ENCODE results near the gene SSR1.

The SSR1 gene

DNA sequence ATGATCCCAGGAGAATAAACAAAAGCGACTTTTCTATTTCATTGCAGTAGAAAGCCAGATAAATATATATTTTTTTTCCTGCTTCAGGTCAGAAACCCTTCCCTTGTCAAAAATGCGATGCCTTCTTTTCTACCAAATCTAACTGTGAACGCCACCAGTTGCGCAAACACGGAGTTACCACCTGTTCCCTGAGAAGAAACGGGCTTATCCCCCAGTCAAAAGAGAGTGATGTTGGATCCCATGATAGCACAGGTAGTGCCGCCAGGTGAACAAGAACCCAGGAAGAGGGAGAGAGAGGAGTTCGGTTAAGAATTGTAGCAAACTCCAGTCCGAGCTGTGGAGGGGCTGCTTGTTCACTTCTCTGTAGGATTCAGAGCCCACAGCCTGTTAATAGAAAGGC lies 72.6 kb downstream of the SSR1 start:
- DNase-seq: no peak

DNA sequence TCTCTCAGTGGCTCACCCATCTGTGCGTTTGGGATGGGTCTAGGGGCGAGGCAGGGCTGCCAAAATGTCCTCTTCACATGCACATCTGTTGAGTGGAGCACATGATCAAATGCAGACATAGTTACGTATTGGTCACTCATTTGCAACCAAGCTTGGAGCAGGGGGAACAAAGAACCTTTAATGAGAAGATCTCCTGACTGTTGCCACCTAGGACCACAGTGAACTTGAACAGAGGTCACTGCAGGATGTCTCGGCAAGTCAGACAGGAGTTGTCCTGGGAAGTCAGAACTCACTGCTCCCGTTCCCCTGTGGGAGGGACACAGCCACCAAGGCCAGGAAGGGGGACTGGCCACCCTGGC lies 73.4 kb downstream of the SSR1 start:
- DNase-seq: no peak

DNA sequence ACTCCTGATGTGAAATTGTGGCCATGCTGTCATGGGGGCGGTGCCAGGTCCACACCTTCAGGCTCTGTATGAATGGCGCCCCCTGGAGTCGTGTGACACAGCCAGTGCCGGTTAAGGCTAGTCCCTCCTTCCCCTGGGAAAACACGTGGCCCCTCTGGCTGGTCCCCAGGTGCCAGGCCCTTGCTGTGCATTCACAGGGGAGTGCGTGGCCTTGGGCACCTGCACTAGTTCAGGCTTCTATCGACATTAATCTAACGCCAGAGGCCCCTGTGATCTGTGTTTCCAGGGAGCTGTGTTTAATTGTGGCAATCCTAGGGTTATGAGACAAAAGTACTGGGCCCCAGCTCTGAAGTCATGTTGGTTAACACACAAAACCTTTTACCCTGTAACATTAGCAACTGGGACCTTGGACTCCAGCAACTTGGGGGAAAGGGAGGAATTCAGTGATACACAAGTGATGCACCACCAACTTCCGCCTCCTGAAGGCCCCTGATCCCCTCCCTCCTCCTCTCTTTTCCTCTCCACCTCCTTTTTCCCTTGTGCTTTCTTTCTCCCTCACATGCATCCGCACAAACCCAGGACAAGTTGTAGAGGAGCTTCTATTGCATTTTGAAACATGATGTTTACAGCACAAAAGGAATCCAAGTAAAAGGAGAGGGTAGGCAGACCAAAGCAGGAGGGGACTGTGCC lies 74.0 kb downstream of the SSR1 start:
- DNase-seq: peak in 38 of 51 donors; percentile 6 to 76 (median 44)

DNA sequence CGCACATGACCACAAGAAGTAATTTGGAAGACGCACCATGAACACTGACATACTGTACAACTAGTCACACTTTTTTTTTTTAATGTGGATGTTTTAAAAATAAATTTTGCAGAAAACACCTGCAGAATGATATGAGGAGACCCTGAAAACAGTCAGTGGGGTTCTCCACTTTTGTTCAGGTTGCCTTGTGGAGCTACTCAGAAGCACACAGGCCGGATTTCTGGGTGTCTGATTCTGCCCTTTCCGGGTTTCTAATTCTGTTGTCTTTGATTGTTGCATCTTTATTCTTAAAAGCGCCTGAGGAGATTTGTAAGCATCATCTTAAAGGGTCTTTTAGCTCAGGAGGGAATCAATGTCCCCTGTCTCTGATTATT lies 74.5 kb downstream of the SSR1 start:
- no peak for DNase-seq

DNA sequence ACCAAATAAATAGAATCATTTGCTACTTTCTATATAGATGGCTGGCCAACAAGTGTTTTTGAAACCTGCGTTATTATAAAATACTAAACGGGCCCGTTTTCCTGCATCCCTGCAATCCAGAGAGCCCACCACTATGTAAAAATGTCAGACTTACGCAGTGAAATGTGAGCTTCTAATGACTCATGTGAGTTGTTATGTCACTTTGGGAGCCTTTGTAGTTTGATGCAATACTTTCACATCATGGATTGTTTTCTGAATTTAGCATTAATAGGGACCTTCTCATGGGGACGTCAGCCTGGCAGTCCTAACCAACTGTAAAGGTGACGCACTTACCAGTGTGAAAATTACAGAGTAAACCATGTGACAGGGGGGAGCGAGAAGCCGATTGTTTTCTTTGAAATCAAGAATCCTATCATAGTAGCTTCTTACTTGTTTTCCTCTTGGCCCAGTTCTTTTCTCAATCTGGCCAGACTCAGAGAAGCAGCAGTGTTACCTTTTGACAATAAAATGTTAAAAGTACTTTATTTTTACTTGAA lies 75.3 kb downstream of the SSR1 start:
- DNase-seq: no peak

DNA sequence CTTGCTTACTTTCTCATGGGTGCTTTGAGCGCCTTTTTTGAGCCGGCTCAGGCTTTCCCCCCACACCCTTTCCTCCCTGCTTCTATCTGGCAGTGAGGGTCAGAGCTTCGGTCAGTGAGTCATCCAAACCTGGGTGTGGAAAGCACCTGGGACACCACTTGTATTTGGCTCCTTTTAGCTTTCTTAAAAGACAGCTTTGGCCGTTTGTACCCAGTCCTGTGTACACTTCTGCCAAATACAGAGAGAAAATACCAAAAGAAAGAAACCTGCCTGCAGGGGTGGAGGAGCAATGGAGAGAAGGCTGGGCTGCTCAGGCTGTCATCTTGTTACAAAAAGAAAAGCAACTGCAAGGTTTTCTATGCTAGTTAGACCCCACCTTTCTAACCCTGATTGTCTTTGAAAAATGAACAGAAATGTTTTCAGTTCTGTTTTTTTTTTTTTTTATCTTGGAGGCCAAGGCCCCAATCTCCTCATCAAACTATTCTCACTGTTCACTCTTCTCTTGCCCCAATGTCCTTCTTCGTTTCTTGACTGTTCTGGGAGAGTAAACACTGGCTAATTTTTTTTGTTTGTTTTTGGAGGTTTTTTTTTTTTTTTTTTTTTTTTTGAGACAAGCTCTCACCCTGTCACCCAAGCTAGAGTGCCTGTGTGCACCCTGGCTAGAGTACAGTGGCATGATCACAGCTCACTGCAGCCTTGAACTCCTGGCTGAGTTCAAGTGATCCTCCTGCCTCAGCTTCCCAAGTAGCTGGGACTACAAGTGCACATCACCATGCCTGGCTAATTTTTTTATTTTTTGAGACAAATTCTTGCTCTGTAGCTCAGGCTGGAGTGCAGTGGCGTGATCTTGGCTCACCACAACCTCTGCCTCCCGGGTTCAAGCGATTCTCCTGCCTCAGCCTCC lies 76.4 kb downstream of the SSR1 start:
- DNase-seq: no peak

DNA sequence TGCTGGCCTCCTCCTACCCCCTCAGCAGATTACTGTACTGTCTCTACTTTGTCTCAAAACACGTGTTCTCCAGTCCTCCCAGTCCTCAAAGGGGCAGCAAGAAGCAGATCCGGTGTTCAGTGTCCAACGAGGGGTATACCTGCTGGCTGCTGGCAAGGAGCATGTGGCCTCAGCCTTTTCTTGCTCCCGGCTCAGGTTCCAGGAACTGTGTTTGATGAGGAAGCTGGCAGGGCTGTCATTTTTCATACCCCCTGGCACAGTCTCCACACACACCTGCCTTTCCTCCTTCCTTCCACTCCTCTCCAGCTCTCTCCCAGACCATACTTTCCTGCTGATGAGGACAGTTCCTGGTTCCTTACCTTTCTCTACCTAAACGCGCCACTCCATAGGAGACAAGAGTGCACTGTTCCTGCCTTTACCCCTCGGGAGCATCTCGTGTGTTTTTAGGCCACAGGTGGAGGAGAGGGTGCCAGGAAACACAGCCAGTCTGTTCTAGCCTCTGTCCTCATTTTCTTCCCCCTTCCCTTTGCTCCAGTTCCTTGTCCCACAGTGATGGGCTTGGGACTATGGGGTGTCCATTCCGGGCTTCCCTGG lies 77.2 kb downstream of the SSR1 start:
- no peak for DNase-seq

DNA sequence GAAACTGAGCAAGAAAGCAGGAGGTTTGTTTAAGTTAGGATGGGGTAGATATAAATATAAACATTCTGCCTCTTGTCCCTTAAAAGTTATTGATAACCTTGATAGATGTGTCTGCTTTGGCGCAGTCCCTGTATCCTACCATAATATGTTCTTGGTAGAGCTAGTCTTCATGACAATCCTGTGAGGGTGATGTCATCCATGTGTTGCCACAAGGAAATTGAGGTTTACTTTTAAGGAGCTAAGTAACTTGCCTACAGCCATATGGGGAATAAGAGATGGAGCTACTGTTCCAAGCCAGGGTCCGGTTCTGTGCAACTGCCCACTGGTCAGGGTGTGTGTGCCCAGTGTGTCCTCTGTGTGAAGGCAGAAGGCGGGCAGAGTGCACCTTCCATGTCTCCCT lies 78.5 kb downstream of the SSR1 start:
- DNase-seq: no peak

DNA sequence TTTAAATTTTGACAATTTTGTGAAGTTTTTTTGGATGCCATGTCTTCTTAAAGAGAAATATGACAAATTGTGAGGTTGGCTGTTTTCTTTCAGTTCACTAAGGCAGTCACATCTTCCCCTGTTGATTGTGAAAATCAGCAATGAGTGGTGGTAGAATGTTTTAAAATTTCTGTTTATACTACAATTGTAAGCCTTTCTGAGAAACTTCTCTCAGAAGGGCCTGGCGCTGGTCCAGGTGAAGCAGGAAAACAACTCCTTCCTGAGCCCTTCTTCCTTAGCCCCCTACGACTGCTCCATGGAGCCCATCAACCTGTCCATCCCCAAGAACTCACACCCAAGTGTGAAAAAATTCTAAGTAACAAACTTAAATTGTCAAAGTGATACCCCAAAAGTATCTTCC lies 80.6 kb downstream of the SSR1 start:
- no peak for DNase-seq

DNA sequence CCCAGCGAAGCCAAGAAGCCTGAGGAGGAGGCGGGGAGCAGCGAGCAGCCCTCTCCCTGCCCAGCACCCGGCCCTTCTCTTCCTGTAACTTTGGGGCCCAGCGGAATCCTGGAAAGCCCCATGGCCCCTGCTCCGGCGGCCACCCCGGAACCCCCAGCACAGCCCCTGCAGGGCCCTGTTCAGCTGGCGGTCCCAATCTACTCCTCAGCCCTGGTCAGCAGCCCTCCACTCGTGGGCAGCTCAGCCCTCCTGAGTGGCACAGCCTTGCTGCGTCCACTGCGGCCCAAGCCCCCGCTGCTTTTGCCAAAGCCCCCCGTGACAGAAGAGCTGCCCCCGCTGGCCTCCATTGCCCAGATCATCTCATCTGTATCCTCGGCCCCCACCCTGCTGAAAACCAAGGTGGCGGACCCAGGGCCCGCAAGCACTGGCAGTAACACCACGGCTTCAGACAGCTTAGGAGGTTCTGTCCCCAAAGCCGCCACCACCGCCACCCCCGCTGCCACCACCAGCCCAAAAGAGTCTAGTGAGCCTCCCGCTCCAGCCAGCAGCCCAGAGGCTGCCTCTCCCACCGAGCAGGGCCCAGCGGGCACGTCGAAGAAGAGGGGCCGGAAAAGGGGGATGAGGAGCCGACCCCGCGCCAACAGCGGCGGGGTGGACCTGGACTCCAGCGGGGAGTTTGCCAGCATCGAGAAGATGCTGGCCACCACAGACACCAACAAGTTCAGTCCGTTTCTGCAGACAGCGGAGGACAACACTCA lies 81.9 kb downstream of the SSR1 start:
- DNase-seq: no peak

DNA sequence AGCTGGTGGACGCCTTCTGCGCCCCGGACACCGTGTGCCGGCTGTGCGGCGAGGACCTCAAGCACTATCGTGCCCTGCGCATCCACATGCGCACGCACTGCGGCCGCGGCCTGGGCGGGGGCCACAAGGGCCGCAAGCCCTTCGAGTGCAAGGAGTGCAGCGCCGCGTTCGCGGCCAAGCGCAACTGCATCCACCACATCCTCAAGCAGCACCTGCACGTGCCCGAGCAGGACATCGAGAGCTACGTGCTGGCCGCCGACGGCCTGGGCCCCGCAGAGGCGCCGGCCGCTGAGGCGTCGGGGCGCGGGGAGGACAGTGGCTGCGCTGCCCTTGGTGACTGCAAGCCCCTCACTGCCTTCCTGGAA lies 82.7 kb downstream of the SSR1 start:
- DNase-seq: no peak

DNA sequence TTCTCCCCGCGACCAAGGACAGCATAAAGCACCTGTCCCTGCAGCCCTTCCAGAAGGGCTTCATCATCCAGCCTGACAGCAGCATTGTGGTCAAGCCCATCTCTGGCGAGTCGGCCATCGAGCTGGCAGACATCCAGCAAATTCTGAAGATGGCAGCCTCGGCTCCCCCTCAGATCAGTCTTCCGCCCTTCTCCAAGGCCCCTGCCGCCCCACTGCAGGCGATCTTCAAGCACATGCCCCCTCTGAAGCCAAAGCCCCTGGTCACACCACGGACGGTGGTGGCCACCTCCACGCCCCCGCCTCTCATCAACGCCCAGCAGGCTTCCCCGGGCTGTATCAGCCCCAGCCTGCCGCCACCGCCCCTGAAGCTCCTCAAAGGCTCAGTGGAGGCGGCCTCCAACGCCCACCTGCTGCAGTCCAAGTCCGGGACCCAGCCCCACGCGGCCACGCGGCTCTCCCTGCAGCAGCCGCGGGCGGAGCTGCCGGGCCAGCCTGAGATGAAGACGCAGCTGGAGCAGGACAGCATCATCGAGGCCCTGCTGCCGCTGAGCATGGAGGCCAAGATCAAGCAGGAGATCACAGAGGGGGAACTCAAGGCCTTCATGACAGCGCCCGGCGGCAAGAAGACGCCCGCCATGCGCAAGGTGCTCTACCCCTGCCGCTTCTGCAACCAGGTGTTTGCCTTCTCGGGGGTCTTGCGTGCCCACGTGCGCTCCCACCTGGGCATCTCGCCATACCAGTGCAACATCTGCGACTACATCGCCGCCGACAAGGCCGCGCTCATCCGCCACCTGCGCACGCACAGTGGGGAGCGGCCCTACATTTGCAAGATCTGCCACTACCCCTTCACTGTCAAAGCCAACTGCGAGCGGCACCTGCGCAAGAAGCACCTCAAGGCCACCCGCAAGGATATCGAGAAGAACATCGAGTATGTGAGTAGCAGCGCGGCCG lies 83.3 kb downstream of the SSR1 start:
- no peak for DNase-seq

DNA sequence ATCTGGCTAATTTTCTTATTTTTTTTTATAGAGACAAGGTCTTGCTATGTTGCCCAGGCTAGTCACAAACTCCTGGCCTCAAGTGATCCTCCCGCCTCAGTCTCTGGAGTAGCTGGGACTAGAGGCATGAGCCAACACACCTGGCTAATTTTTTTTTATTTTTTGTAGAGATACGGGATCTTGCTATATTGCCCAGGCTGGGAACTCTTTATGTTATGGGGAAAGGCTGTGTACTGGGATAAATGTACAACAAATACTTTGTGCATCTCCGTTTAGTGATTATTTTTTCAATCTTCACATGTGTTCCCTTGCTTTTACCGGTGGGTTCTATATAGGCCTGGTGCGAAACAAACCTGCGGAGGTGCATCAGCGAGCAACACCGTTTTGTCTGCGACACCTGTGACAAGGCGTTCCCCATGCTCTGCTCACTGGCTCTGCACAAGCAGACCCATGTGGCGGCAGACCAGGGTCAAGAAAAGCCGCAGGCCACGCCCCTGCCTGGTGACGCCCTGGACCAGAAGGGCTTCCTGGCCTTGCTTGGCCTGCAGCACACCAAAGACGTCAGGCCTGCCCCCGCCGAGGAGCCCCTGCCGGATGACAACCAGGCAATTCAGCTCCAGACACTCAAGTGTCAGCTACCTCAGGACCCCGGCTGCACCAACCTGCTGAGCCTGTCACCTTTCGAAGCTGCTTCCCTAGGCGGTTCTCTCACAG lies 84.2 kb downstream of the SSR1 start:
- DNase-seq: no peak

DNA sequence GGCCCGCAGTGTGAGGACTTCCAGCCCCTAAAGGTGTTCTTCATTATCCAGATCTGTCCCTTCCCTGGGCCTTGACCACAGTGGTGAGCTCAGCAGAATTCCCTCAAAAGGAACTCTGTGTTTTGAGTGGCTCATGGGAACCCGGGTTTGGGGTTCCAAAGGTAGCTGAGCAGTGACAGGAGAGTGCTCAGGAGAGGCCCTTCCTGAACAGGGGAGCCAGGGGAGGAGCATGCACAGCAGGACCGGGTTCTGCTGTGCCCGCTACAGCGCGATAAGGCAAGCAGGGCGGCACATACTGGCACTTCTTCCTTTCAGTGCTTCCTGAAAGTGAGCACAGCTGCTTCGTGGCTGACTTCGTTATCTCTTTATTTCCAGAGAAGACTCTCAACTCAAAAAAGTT lies 88.3 kb downstream of the SSR1 start:
- no peak for DNase-seq

DNA sequence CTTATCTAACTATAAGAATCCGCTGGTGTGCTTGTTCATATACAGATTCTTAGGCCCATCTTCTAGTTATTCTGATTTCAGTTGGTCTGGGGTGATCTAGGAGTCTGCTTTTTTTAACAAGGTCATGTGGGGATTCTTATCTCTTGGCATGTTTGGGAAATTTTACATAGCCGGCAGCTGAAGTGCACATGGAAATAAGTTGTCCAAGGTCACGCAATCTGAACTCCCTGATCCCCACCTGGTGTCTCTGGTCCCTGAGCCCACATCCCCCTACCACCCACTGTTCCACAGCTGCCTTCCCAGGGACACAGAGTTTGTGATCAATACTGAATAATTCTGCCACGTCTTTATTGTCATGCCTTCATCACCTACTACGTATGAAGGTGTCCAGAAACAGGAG lies 90.8 kb downstream of the SSR1 start:
- no peak for DNase-seq

DNA sequence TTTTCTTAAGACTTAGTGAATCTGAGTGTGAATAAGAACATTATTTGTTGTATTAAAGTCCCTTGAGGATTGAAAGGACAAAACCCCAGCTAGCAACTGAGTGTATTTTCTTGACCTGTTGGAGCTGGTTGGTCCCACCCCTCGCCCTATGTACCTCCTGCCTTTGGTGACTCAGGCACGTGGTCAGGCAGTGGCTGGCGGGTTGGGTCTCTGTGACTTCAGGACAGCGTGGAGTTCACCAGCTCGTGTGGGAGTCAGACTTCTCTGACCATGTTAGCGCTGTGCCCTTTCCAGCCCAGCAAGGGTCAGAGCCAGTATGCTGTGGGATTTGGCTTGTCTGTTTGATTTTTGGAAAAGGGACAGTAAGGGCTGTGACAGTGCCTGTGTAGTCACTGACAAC lies 93.7 kb downstream of the SSR1 start:
- DNase-seq: no peak

DNA sequence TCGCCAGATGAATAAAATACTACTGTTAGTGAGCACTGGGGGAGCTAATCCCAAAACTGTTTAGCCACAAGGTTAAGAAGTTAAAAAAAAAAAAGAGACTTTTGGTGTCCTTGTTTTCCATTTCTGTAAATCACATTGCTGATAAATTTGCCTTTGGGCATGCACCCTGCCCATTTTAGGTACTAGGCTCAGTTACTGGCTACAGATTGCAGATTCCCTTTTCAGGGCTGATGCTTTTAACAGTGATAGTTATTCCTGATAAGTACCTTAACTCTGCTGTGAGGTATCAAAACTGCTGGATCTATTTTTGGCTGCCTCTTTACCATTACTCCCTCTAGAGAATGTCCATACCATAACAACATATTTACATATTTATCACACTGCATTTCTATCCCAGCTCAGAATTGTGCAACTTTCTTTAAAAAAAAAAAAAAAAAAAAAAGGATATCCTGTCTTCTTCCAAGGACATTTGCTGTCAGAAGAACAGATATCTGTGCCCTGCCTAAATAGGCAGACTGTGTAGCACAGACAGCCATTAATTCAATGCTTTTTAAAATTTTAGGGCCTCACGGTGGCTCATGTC lies 94.5 kb downstream of the SSR1 start:
- DNase-seq: no peak

All from hypothalamus (tissue), 51 donors.